Peyer's patch (tissue), 4 donors: ENCODE measurements around the gene TAPT1.
A peak's percentile ranks its signal among the peaks of the same experiment; 100 is the strongest.

Source experiments
- POLR2A ChIP-seq, 2 donors: fragments of 450-650 bp; IDR thresholded peaks; one replicate each; pipeline ENCODE4 v1.5.1; 2017; ENCODE audit warnings: antibody characterized with exemption in 2 of 2, mild to moderate bottlenecking in 2 of 2, moderate library complexity in 2 of 2
- TF ChIP-seq, protein P1 (sequence below), 6 experiments: fragments of 450-650 bp in 4 of 6; fragments of 200-600 bp in 2 of 6; sonication (generic) in 1 of 6; IDR thresholded peaks; one replicate each; pipeline ENCODE4 v1.5.1; 2017 to 2019; ENCODE audit warnings: antibody characterized with exemption in 6 of 6, mild to moderate bottlenecking in 3 of 6, moderate library complexity in 1 of 6

DNA sequence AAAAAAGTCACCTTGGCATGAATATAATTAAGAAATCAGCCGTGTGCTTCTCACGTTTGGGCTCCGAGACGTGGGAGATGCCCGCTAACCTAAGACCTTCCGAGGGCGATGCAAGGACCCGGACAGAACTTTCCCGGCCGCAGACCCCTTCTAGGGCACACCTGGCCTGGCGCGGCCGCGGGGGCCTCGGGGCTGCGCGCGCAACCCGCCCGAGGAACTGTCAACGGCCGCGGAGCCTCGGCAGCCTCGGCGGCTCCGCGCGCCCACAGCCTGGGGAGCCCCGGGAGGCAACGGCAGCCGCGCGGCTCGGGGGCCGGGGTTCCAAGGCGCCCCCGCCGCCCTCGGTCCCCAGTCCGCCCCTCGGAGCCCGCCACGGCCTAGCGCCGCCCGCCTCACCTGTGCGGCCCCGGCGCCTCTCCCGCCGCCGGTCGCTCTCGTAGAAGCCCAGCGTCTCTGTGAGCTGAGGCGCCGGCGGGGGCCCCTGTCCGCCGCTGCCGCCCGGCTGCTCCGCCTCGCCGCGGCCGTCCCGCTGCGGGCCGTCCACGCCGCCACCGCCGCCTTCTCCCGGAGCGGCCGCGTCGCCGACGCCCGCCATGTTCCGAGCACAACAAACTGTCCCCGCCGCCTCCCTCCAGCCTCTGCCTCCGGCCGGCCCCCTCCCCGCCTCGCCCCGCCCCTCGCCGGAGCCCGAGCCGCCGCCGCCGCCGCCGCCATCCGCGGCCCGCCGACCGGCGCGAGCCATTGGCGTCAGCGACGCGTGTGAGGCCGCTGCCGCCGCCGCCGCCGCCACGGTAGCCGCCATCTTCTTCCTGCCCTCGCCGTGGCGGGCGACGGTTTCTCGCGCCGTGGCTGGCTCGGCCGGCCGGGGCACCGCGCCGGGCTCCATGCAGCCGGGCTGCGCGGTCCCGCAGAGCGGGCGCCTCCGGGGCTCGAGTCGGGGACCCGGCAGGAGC is at the start of gene TAPT1:
- TF ChIP-seq, protein P1, sequence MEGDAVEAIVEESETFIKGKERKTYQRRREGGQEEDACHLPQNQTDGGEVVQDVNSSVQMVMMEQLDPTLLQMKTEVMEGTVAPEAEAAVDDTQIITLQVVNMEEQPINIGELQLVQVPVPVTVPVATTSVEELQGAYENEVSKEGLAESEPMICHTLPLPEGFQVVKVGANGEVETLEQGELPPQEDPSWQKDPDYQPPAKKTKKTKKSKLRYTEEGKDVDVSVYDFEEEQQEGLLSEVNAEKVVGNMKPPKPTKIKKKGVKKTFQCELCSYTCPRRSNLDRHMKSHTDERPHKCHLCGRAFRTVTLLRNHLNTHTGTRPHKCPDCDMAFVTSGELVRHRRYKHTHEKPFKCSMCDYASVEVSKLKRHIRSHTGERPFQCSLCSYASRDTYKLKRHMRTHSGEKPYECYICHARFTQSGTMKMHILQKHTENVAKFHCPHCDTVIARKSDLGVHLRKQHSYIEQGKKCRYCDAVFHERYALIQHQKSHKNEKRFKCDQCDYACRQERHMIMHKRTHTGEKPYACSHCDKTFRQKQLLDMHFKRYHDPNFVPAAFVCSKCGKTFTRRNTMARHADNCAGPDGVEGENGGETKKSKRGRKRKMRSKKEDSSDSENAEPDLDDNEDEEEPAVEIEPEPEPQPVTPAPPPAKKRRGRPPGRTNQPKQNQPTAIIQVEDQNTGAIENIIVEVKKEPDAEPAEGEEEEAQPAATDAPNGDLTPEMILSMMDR (IDR thresholded peaks at IDR 0.05) = no peak
- peak in 1 of 2 donors; percentile 47 for TF ChIP-seq POLR2A (IDR thresholded peaks at IDR 0.05)
